ENCODE data around the gene PPFIA3.

GRCh38 chr19:49130325-49130724 is 11.0 kb downstream of the PPFIA3 start:
- TF ChIP-seq RFX5 (IDR thresholded peaks at IDR 0.05): no peak
- TF ChIP-seq CTCF (IDR thresholded peaks at IDR 0.05): no peak
- TF ChIP-seq BCL3 (IDR thresholded peaks at IDR 0.05): no peak
- TF ChIP-seq POLR2A (IDR thresholded peaks at IDR 0.05; ENCODE audit: low read length): no peak
